Nephron progenitor cell (in vitro differentiated cells): ENCODE measurements around the gene TMEM30A.
A peak's percentile ranks its signal among the peaks of the same experiment; 100 is the strongest.

ENCODE experiments used
- DNase-seq: peaks from one replicate; pipeline ENCODE4 v3.0.0; 2021
- H3K27ac Mint-ChIP-seq: 2 replicates; pipeline ENCODE4 v1.8.0; 2021; ENCODE audit warnings: mild to moderate bottlenecking, moderate library complexity, mixed read lengths
- H3K27me3 Mint-ChIP-seq: 2 replicates; pipeline ENCODE4 v1.8.0; 2021; ENCODE audit warnings: mild to moderate bottlenecking, low read depth, mixed read lengths; ENCODE audit not compliant: poor library complexity
- H3K36me3 Mint-ChIP-seq: 2 replicates; pipeline ENCODE4 v1.8.0; 2021; ENCODE audit warnings: low read depth, mixed read lengths
- H3K4me1 Mint-ChIP-seq: 2 replicates; pipeline ENCODE4 v1.8.0; 2021; ENCODE audit warnings: mixed read lengths
- H3K4me3 Mint-ChIP-seq: 2 replicates; pipeline ENCODE4 v1.8.0; 2021; ENCODE audit warnings: mild to moderate bottlenecking, moderate library complexity, mixed read lengths
- H3K9me3 Mint-ChIP-seq: 2 replicates; pipeline ENCODE4 v1.8.0; 2021; ENCODE audit warnings: mild to moderate bottlenecking, moderate library complexity, mixed read lengths
- CTCF ChIP-seq: fragments of 200-600 bp; sonication (generic); IDR thresholded peaks from 2 replicates; pipeline ENCODE4 v1.5.0; 2021; ENCODE audit warnings: antibody characterized with exemption

Gene TMEM30A

GRCh38 chr6:75261299-75261698 is 23.3 kb downstream of the TMEM30A start:
- Mint-ChIP-seq H3K4me3 (no peak overlapping the region), H3K4me1 (no peaks in the 10 kb centered on the region), H3K36me3 (peaks cover 25% of the 10 kb centered on the region), H3K27me3 (no peaks in the 10 kb centered on the region), H3K9me3 (no peaks in the 10 kb centered on the region), H3K27ac (no peak overlapping the region)
- TF ChIP-seq CTCF, result no peak
- no peak for DNase-seq

GRCh38 chr6:75257343-75258087 is 27.1 kb downstream of the TMEM30A start:
- H3K4me1 Mint-ChIP-seq, result no peaks in the 10 kb centered on the region
- no peak for TF ChIP-seq CTCF
- no peak overlapping the region for H3K27ac Mint-ChIP-seq
- H3K27me3 Mint-ChIP-seq, result no peaks in the 10 kb centered on the region
- no peak overlapping the region for H3K4me3 Mint-ChIP-seq
- H3K9me3 Mint-ChIP-seq, result no peaks in the 10 kb centered on the region
- peaks cover 19% of the 10 kb centered on the region for H3K36me3 Mint-ChIP-seq
- no peak for DNase-seq

- DNase-seq, result no peak
- no peaks in the 10 kb centered on the region for H3K9me3 Mint-ChIP-seq
- no peaks in the 10 kb centered on the region for H3K36me3 Mint-ChIP-seq
- H3K4me1 Mint-ChIP-seq, result no peaks in the 10 kb centered on the region
- no peak overlapping the region for H3K4me3 Mint-ChIP-seq
- H3K27ac Mint-ChIP-seq, result no peak overlapping the region
- peaks cover 6% of the 10 kb centered on the region for H3K27me3 Mint-ChIP-seq
- TF ChIP-seq CTCF, result no peak
Measured at GRCh38 chr6:75250552-75250951, 34.0 kb downstream of the TMEM30A start.

- TF ChIP-seq CTCF, result no peak
- H3K27me3 Mint-ChIP-seq, result peaks cover 6% of the 10 kb centered on the region
Measured at GRCh38 chr6:75249837-75250236, 34.8 kb downstream of the TMEM30A start.

GRCh38 chr6:75246386-75246785 is 38.2 kb downstream of the TMEM30A start:
- no peak for TF ChIP-seq CTCF
- H3K4me1 Mint-ChIP-seq, result peaks cover 23% of the 10 kb centered on the region
- H3K9me3 Mint-ChIP-seq, result peaks cover 4% of the 10 kb centered on the region
- DNase-seq, result no peak
- H3K27ac Mint-ChIP-seq, result no peak overlapping the region
- peaks cover 10% of the 10 kb centered on the region for H3K36me3 Mint-ChIP-seq
- peaks cover 6% of the 10 kb centered on the region for H3K27me3 Mint-ChIP-seq
- no peak overlapping the region for H3K4me3 Mint-ChIP-seq

More at GRCh38 chr6:75249837-75250236, 34.8 kb downstream of the TMEM30A start:
- H3K9me3 Mint-ChIP-seq, result no peaks in the 10 kb centered on the region
- DNase-seq, result no peak
- no peak overlapping the region for H3K27ac Mint-ChIP-seq
- H3K4me1 Mint-ChIP-seq, result peaks cover 1% of the 10 kb centered on the region
- H3K36me3 Mint-ChIP-seq, result no peaks in the 10 kb centered on the region
- H3K4me3 Mint-ChIP-seq, result no peak overlapping the region

GRCh38 chr6:75244063-75244584 is 40.5 kb downstream of the TMEM30A start:
- DNase-seq, result no peak
- Mint-ChIP-seq H3K9me3 (peaks cover 4% of the 10 kb centered on the region), H3K36me3 (peaks cover 32% of the 10 kb centered on the region), H3K27ac (peak overlapping the region; percentile 100), H3K4me1 (peaks cover 29% of the 10 kb centered on the region), H3K27me3 (peaks cover 6% of the 10 kb centered on the region), H3K4me3 (peak overlapping the region; percentile 99)
- no peak for TF ChIP-seq CTCF
